Measurements from ENCODE around the gene EVL.
"Not testable (repeated sequence)": the region's sequence is repeated elsewhere in the genome, so short reads cannot be mapped to it uniquely, and the experiment has no call there.

The EVL gene

DNA sequence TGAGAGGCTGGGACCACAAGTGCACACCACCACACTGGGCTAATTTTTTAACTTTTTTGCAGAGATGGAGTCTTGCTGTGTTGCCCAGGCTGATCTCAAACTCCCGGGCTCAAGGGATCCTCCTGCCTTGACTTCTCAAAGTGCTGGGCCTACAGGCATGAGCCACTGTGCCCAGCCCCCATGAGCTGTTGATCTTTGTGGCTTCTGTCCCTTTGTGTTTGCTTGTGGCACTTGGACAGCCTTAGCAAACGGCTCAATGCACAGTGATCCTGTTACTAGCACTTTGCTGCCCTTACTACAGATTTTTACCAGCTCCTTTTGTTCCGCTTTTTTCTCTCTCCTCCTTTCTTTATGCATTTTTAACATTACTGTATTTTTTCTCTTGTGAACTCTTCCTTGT lies 25.3 kb upstream of the EVL start:
- DNase-seq = no peak

GRCh38 chr14:100041271-100041670 lies 24.0 kb upstream of the EVL start:
- no peak for DNase-seq

DNA sequence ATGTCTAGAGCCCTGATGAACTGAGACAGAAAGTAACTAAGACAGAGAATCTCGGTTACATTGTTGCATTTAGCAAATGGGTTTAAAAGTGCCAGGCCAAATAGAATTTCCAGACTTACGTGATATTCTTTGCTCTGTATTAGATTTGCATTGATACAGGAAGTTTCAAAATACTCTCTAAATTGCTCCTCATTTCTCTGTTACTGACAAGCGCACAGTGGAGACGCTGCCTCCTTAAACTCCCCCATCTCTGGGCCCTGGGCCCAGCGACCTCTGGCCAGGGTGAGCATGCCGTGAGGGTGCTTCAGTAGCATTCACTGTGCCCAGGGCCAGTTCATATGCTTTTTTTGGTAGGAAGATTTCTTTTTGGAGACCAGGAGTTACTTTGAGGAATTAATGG lies 22.9 kb upstream of the EVL start:
- DNase-seq = no peak

- no peak for DNase-seq
Measured at GRCh38 chr14:100045642-100046344, 19.4 kb upstream of the EVL start.

- DNase-seq = no peak
Measured at GRCh38 chr14:100047600-100047999, 17.6 kb upstream of the EVL start.

- no peak for DNase-seq
Measured at GRCh38 chr14:100048786-100049185, 16.4 kb upstream of the EVL start.

DNA sequence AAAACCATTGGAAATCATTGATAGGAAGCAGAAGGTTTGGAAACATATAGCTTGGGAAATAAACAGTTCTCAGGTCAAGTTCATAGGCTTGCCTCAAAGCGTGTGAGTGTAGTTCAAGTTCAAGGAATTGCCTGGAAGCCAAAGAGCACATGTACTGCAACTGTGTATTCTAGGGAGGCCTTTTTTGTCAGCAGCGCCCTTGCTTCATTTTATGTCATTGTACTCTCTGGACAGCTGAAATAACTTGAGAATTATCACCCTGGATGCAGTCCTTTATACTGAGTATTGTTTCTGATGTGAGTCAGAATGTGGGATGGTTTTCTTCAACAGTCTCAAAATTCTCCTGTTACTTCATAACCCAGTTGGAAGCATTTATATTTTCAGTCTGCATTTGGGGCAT lies 16.0 kb upstream of the EVL start:
- no peak for DNase-seq

GRCh38 chr14:100051103-100051502 lies 14.1 kb upstream of the EVL start:
- DNase-seq = no peak

DNA sequence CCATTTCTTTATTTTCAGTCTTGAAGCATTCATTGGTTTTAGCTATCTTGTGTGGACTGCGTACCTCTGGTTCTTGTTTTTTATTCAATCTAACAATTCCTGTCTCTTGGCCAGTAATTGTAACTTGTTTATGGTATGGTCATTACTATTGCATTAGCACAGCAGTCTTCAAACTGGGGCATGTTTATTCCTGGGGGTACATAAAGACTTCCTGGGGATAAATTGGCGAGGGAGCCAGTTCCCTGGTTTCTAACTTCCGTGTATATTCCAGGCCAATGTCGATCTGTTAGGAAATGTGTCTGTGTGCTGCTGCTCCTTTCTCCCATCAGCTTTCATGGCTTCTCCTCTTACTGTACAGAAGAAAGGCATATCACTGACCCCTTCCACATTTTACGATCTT lies 13.7 kb upstream of the EVL start:
- DNase-seq = no peak

DNA sequence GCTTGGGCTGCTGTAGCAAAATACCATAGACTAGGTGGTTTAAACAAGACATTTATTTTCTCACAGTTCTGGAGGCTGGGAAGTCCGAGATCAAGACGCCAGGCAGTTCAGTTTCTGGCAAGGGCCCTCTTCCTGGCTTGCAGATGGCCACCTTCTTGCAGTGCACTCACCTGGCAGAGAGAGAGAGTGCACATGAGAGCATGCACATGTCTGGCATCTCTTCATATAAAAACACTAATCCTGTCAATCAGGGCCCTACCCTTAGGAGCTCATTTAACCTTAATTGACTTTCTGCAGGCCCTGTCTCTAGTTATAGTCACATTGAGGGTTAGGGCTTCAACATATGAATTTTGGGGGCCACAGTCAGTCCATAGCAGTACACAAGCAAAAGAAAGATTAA lies 12.4 kb upstream of the EVL start:
- DNase-seq = no peak

GRCh38 chr14:100054316-100055075 lies 10.7 kb upstream of the EVL start:
- no peak for DNase-seq

- no peak for DNase-seq
Measured at GRCh38 chr14:100056431-100056830, 8.8 kb upstream of the EVL start.

GRCh38 chr14:100056964-100057795 lies 8.0 kb upstream of the EVL start:
- peak; percentile 81 for DNase-seq

GRCh38 chr14:100058777-100059437 lies 6.3 kb upstream of the EVL start:
- no peak for DNase-seq

DNA sequence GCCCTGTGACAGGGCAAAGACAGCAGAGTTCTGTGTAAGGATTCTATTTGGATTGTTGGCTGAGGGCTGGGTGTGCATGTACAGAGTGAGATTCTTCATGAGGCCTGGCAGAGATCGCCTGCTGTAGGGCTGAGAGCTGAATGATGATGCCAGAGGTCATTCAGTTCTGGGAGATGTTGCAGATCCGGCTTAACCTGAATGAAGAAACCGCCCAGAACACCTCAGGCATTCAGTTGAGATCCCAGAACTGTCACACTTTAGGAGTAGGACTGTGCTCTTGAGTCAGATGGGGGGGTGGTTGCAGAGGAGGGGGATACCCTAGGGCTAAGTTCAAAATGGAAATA lies 5.8 kb upstream of the EVL start:
- no peak for DNase-seq

DNA sequence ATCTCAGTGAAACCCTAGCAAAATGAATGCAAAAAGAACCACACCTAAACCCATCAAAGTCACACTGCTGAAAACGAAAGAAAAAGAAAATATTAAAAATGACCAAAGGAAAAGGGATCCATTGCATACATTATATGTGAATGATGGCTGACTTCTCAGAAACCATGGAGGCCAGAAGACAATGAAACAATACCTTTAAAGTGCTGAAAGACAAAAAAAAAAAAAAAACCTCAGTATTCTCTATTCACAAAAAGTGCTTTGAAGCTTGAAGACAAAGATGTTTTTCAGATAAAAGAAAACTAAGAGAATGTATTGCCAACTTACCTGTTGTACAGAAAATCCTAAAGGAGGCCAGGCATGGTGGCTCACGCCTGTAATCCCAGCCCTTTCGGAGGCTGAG lies 4.5 kb upstream of the EVL start:
- DNase-seq = peak; percentile 31

DNA sequence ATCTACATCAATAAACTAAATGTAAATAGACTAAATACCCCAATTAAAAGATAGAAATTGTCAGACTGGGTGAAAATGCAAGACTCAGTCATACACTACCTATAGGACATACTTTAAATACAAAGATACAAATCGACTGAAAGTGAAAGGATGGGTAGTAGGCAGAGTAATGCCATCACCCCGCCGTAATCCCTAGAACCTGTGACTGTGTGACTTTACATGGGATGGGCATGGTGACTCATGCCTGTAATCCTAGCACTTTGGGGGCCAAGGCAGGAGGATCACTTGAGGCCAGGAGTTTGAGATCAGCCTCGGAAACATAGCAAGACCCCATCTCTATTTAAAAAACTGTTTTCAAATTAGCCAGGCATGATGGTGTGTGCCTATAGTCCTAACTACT lies 2.6 kb upstream of the EVL start:
- DNase-seq = peak; percentile 47

DNA sequence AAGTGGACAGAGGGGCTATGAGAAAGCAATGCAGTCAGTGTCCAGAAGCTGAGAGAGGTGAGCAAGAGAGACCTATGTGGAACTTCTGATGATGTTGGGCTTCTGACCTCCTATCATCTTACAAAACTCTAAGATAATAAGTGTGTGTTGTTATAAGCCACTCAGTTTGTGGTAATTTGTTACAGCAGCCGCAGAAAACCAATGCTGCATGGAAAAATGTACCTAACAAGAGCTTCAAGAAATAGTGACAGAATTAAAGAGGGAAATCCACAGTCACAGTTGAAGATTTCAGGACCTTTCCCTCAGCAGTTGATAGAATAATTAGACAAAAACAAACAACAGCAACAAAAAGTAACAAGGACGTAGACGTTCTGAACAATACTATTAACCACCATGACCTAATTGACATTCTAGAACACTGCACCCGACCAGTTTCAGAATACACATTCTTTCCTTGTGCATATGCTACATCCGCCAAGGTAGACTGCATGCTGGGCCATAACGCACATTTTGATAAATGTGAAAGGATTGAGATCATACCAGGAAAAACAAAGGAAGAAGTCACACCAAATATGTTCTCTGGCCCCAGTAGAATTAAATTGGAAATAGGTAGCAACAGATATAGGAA lies 1.8 kb upstream of the EVL start:
- peak; percentile 62 for DNase-seq

- DNase-seq = not testable (repeated sequence)
Measured at GRCh38 chr14:100064335-100065092, 708 bp upstream of the EVL start.

GRCh38 chr14:100065942-100066574 lies 836 bp downstream of the EVL start:
- DNase-seq = peak; percentile 87

GRCh38 chr14:100066962-100067361 lies 1.7 kb downstream of the EVL start:
- DNase-seq = no peak

- DNase-seq = no peak
Measured at GRCh38 chr14:100067481-100067880, 2.3 kb downstream of the EVL start.

Data from CD4-positive, alpha-beta T cell treated with Interleukin-17A for 1 hour (primary cell).